AG20443 (cell line): ENCODE data around the gene SLC28A1.
"Not testable (repeated sequence)": the region's sequence is repeated elsewhere in the genome, so short reads cannot be mapped to it uniquely, and the experiment has no call there.

Source experiments
- DNase-seq: peaks from one replicate; pipeline ENCODE4 v3.0.0; 2012; ENCODE audit warnings: low spot score, mixed read lengths

The SLC28A1 gene

DNA sequence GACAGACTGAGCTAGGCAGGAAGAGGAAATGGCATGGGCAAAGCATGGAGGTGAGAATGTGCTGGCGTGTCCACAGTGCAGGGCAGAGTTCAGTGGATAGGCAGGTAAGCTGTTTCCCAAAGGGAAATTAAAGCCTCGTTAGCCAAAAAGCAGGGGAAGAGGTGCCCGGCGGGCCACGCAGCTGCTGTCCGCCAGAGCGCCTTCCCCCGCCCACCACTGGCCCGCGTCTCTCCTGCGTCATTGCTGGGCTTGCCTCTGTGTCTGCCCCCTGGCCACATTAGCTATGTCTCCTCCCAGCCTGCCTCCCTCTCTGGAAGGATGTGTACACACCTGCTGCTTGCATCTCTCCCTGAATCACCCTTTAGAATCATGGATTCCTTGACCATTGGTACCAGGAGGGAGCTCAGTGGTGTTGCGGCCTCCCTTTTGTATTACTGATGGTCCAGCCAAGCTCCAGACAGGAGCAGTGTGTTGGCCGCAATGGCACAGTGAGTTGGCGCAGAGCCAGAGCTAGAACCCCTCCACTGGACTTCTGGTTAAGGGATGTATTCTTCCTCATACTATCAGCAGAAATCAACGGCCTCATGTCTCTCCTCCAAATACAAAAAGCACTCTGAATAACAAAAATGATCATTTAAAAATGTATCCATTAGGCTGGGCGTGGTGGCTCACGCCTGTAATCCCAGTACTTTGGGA, 26.6 kb downstream of the SLC28A1 start:
- DNase-seq: no peak

DNA sequence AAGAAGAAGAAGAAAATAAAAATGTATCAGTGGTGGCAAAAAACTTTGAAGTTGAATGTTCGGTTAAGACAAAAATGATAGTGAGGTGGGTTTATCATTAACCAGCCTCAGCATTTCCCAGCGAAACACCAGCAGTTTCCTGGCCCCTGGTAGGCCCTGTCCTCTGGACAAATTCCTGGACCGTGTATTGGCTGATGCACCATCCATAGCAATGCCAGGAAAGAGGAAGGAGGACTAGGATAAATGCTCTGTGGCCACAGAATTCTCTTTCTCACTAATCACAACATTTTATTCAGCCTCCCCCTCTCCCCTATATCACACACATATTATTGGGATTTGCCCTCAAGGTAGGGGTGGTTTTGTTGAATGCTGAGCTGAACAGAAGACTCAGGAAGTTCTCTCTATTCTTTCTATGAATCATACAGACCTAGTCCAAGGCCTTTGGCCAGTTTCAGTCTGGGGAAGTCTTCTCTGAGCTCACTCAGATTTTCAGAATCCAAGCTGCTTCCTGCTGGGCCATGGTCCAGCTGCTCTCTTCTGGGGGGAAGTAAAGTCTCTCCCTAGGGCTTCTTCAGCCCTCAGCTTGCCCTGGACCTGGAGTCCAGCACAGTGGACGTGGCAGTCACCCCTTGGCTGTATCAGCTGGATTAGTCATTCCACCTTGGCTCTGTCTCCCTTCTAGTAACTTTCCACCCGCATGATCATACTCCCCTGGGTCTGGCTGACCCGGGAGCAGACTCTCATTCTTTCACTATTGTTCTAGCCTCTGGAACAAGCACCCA, 27.6 kb downstream of the SLC28A1 start:
- peak; percentile 89 for DNase-seq

DNA sequence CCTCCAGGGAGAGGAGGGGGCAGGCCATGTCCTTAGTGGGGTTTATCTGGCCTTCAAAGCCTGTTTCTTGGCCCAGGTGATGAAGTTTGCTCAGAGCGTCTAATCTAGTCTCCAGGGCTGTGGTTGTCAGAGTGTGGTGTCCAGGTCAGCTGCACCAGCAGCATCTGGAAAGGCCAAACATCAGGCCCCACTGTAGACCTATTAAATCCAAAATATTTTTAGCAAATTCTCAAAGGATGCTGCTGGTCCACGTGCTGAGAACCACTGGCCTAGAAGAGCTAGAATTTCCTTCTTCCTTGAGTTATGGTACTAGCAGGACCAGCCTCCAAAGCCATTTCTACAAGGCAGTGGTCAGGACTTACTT, 28.9 kb downstream of the SLC28A1 start:
- DNase-seq: no peak

DNA sequence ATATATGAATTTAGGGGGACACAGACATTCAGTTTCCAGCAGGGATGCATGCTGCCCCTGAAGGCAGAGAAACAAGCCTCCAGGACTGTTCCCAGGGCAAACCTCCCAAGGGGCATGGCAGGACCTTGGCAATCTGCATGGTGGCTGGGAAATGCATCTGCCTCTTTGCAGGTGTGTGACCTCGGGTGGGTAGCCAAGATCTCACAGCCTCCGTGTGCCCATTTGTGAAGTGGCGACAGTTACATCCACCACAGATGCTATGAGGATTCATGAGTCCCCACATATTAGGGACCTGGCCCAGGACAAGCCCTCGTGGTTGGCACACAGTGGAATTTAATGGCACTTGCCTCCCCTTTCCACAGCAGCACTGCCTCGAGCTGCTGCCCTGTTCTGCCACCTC, 29.9 kb downstream of the SLC28A1 start:
- DNase-seq: no peak

DNA sequence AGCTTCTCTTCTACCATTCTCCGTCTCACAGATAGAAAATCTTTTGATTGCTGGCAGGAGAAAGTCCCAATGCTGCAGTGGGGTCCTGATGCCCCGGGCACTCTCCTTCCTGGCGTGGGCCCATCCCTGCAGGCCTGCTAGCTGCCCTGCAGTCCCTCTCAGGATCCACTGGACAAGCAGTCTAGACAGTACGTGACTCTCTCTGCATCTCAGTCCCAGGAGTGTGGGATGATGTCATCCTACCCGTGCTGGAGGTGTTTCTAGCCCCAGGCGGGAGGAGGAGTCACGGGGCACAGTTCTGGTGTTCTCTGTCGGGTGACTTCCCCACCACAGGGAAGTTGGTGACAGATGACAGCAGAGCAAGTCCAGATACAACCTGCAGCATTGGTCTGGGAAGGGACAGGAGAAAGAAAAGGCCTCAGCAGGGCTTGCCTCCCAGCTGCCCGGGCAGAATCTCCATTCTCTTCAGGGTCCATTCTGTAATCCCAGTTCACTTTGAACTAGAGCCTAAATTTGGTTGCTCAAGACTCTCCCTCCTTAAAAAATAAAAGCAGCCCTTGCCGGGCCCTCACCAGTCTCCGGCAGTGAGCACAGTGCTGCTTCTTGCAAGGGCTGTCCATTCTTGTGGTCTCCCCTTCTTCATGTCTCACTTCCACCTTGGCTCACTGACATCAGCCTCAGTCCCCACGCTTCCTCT, 30.6 kb downstream of the SLC28A1 start:
- DNase-seq: peak; percentile 83

DNA sequence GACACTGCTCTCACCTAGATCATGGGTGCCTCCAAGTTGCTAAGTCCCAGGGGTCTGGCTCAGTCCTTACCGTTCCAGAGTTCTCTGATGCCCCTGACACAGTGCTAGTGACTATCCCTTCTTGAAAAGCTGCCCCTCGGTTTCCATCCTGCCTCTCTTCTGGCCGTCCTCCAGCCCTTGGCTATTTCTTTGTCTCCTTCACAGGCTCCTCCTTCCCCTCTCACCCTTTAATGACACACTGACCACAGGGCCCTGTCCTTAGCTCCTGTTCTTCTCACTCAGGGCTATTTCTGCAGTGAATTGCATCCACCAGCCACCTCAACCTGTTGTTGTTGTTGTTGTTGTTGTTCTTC, 31.1 kb downstream of the SLC28A1 start:
- DNase-seq: no peak

DNA sequence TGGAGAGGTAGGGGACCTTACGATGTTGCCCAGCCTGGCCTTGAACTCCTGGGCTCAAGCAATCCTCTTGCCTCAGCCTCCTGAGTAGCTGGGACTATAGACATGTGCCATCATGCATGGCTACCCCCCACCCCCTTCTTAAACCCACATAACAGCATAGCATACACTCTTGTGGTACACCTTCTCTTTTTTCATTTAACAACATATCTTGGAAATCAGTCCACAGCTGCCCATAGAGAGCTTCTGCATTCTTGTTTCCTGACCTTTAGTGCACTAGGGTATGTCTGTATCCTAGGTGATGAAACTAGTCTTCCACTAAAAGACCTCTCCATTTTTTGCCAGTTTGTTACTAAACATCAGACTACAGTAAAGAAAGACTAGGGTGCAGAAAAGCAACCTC, 33.0 kb downstream of the SLC28A1 start:
- no peak for DNase-seq

DNA sequence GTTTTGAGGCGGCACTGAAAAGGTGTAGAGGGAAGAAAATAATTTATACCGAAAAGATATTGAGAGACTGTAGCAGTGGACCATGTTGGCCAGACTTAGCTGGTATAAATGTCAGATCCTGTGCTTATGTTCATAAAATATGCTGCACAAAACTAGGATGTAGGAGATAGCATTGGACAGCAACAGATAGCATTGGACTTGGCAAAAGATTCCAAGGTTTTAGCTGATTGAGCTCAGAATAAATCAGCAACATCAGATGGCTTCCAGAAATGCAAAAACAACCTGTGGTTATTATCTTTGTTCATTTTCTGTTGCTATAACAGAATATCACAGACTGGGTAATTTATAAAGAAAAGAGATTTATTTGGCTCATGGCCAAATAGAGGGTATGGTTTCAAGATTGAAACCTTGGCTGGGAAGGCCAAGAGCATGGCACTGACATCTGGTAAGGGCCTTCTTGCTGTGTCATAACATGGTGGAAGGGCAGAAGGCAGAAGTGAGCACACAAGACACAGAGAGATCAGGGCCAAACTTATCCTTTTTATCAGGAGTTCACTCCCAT, 34.7 kb downstream of the SLC28A1 start:
- no peak for DNase-seq

DNA sequence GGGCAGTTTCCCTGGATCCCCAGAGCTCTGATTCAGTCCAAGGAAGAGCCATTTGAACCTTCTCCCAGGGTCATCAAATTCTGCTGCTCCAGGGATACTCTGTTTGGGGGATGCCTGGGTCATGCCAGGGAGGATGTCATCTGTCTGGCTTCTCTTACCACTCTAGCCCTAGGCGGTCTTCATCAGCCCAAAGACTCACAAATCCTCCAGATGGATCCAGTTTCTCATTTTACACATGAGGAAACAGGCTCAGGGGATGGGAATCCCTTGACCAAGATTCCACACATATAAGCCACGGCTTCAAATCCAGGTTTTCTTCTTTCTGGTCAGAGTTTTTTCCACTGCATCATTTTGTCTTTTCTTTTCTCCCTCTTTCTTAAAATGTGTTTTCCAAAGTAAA, 36.7 kb downstream of the SLC28A1 start:
- peak; percentile 29 for DNase-seq

DNA sequence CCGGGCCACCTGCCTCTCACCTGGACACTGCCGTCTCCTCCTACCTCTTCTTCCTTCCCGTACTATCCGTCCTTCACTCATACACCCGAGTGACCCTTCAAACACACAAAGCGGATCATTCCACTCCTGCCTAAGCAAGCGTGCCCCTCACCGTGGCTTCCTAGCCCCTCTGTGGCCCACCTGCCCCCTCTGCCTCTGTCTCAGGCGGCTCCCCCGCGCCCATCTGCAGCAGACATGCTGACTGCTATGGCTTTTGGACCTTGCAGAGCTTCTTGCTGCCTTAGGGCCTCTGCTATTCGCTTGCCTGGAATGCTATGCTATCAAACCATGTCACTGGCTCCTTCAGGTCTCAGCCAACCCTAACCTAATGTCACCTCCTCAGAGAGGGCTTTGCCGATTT, 38.1 kb downstream of the SLC28A1 start:
- no peak for DNase-seq

DNA sequence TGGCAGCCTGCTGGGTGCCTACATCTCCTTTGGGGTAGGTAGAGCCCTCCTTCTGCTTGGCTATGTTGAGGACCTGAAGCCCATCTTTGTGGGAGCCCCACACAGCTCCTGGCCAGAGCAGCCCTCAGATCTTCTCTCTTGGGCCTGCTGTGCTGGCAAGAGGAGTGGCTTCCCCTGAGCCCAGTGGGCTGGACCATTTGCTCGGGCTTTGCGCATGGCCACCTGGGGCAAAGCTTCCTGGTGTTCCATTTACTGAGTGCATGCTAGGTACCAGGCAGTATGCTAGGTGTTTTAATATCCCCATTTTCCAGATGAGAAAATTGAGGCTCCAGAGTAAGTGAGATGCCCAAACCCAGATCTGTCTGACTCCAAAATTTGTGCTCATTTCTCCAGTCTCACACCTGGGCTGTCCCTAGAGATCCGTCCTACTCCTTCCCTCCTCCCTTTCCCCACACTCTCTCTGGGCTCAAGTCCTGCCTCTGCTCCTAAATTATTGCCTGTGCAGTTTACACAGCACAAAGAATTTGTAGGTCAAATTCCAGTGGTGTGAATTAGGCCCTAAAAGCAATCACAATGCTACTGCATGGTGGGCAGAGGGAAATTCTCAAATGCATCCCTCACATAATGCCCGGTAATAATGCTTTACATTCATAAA, 39.7 kb downstream of the SLC28A1 start:
- no peak for DNase-seq

DNA sequence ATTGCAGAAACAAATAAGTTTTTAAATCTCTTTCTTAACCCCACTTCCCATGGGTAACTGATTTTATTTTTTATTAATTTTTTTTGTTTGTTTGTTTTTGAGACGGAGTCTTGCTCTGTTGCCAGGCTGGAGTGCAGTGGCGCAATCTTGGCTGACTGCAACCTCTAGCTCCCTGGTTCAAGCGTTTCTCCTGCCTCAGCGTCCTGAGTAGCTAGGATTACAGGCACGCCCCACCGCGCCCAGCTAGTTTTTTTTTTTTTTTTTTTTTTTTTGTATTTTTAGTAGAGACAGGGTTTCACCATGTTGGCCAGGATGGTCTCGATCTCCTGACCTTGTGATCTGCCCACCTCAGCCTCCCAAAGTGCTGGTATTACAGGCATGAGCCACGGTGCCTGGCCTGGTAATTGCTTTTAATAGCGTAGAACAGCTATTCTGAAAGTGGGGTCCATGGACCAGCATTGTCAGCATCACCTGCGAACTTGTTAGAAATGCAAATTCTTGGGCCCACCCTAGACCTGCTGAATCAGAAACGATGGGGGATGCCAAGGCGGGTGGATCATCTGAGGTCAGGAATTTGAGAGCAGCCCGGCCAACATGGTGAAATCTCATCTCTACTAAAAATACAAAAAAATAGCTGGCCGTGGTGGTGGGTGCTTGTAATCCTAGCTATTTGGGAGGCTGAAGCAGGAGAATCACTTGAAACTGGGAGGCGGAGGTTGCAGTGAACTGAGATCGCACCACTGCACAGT, 40.5 kb downstream of the SLC28A1 start:
- DNase-seq: not testable (repeated sequence)

DNA sequence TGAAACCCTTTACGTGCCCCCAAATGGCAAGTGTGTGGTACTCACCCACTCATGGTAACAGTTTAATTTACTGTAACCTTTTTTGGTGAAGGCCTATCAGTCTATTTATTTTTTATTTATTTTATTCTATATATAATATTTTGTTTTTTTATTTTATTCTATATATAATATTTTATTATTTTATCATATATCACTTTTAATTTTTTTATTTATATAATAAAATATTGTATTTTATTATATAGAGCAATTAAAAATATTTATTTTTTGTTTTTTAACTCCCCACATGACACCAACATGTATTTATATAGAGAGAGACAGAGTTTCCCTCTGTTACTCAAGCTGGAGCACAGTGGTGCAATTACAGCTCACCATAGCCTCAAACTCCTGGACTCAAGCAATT, 41.4 kb downstream of the SLC28A1 start:
- DNase-seq: no peak

DNA sequence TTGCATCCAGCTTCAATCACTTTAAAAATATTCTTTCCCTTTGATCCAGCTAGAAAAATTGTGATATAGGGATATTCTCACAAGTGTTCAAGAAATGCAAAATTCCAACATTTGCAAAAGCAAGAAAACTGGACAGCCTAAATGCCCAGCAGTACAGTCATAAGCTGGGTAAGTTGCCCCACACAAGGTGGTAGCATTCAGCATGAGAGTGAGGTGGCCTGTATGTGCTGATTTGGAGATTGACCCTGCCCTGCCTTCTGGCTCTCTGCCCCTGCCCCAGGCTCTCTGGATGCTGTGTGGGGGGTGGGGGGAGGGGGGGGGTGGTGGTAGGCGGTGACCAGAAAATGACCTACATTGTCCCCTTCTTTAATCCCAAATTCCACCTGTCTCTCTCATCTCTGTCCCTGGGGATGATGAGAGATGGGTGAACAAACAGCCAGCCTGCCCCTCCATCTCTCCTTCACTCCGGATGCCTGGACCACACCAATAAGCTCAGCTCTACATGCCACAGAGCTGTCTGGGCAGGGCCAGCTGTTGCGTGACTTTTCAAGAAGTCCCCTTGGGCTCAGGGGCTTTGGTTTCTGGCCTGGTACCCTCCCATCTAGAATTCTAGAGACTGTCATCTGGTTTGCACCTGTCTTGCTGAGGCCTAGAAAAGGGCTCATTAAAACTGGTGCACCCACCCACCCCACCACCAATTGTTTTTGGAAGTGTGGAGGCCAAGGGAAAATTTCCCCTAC, 42.2 kb downstream of the SLC28A1 start:
- DNase-seq: no peak

DNA sequence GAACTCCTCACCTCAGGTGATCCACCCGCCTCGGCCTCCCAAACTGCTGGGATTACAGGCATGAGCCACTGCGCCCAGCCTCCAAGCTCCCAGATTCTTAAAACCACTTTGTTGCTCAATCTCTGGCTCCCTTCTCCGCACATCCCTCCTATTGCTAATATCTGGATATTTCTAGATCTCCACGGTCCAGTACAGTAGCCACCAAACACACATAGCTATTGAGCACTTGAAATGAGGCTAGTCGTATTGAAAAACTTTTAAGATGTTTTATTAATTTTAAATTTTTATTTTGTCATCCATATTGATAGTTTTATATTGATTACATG, 44.3 kb downstream of the SLC28A1 start:
- DNase-seq: no peak

DNA sequence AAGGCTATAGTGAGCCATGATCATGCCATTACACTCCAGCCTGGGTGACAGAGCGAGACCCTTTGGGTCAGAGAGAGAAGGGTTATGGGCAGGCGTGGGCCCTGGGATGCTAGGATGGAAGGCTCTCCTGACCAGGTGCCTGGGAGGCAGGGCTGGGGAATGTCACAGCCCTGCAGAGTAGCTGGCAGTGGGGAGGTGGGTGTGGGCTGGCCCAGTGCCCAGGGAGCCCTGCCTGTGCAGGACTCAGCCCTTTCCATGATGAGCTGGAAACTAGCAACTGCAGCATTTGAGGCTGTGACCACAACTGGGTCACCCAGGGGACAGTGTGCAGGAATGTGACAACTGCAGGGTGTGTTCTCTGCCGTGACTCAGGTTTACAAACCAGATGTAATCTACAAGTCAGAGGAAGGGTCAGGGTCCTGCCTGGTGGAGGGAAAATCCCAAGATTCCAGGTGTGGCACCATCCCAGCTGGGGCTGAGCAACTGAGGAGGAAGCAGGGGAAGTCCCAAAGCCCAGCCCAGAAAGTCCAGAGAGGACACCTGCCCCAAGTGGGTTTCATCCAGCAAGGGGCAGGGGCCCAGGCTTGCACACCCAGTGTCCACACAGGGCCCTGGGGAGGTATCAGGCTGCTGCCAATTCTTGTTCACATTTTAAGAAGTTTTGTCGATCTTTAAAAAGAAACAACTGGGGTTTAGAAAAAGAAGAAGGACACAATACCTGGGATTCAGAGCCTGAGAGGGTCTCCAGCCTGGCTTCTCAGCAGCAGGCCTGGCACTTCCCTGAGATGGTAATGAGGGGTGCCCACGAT, 45.5 kb downstream of the SLC28A1 start:
- DNase-seq: peak; percentile 62

DNA sequence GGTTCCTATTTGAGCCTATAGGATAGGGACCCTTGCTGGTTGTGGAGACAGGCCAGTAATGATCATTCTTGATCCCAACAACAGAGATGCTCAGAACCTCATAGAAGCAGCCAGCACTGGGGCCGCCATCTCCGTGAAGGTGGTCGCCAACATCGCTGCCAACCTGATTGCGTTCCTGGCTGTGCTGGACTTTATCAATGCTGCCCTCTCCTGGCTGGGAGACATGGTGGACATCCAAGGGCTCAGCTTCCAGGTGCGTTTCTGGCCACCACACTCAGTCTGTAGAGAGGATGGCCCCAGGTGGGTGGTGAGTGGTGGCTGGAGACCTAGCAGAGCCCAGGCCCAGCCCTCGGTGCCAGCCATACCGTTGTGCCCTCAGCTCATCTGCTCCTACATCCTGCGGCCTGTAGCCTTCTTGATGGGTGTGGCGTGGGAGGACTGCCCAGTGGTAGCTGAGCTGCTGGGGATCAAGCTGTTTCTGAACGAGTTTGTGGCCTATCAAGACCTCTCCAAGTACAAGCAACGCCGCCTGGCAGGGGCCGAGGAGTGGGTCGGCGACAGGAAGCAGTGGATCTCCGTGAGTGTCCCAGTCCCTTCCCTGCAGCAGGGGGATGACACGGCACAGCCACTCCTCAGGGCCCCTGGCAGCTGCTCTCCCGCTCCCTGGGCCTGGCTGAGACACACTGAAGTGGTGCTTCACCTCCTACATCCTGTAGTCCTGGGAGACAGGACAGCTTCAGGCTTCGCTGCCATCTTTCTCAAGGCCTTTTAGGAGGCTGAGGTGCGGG, 50.7 kb downstream of the SLC28A1 start:
- no peak for DNase-seq

DNA sequence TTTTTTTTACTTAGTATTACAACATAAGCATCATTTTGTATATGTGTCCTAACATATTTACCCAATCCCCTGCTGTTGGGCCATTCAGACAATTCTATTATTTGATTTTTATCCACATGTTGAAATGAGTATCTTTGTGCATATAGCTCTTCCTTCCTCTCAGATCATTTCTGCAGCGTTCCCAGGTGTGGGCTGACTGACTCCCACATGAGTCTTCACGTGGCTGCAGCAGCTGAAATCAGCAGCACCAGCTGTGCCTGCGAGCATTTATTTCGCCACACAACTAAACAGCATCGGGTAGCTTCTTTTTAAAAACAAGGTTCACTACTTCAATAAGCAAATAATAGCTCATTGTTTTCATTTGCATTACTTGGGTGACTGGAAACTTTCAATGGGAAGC, 52.7 kb downstream of the SLC28A1 start:
- no peak for DNase-seq

DNA sequence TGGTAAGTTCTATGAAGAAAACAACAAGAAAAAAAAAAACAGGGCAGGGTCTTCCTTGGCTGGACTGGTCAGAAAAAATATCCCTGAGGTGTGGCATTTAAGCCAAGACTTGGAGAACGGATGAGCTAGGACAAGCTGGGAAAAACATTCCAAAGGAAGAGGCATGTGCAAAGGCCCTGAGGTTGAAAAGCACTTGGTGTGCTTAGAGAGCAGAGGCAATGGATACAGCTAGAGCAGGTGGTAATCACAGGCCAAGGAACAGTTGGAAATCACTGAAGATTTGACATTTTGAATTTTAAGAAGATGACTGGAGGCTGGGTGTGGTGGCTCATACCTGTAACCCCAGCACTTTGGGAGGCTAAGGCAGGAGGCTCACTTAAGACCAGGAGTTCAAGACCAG, 54.3 kb downstream of the SLC28A1 start:
- DNase-seq: no peak

DNA sequence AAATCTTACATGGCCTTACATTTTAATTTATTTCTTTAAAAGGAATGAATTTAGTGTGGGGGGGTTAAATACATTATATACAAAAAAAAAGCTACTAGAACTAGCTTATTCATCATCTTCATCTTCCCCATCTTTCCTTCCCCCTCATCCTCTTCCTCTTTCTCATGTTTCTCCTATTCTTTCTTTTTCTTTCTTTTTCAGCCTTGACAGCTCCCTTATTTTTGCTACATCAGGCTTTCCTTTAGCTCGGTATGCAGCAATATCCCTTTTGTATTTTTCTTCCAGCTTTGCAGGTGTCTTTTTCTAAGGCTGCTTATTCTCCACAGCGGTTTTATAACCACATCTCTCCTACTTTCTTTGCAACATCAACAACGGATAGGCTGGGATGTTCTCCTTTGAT, 55.9 kb downstream of the SLC28A1 start:
- DNase-seq: no peak
